ENCODE results near the gene DNAH10. TPM values are rescaled to one million over a fixed set of nuclear protein-coding genes. Genes with fewer than 3 reads are reported as not detected.

Gene DNAH10
- total RNA-seq (ENCODE audit: unreplicated experiment): 0.66 TPM
- long read RNA-seq: 0 reads

GRCh38 chr12:123761841-123762714 is at the start of gene DNAH10:
TSS of gene DNAH10 (plus strand) at chr12:123762301. CDS start at chr12:123762337, 36 bp downstream.
- DNase-seq: peak; percentile 86
- H3K27ac Mint-ChIP-seq (ENCODE audit: unreplicated experiment): no peak within 1 kb of the TSS

GRCh38 chr12:123712780-123713319 is 49.3 kb upstream of the DNAH10 start:
- Mint-ChIP-seq H3K27ac (ENCODE audit: unreplicated experiment) (peak overlapping the region; percentile 83), H3K4me1 (ENCODE audit: low read depth, unreplicated experiment) (peaks cover 6% of the 10 kb centered on the region), H3K36me3 (ENCODE audit: unreplicated experiment) (no peaks in the 10 kb centered on the region), H3K27me3 (ENCODE audit: unreplicated experiment) (peaks cover 5% of the 10 kb centered on the region), H3K9me3 (ENCODE audit: unreplicated experiment) (peaks cover 3% of the 10 kb centered on the region), H3K4me3 (ENCODE audit: unreplicated experiment) (peak overlapping the region; percentile 97)
- DNase-seq: peak; percentile 36
- no peak for TF ChIP-seq CTCF (IDR thresholded peaks at IDR 0.05; ENCODE audit: partially characterized antibody, unreplicated experiment)

More at GRCh38 chr12:123761841-123762714, at the start of gene DNAH10:
- TF ChIP-seq CTCF (IDR thresholded peaks at IDR 0.05; ENCODE audit: partially characterized antibody, unreplicated experiment): peak; percentile 52
- Mint-ChIP-seq H3K36me3 (ENCODE audit: unreplicated experiment) (no peaks in the 10 kb centered on the region), H3K4me3 (ENCODE audit: unreplicated experiment) (peak within 1 kb of the TSS; percentile 87), H3K9me3 (ENCODE audit: unreplicated experiment) (peaks cover 2% of the 10 kb centered on the region), H3K27me3 (ENCODE audit: unreplicated experiment) (no peaks in the 10 kb centered on the region), H3K4me1 (ENCODE audit: low read depth, unreplicated experiment) (no peaks in the 10 kb centered on the region)

- Mint-ChIP-seq H3K9me3 (ENCODE audit: unreplicated experiment) (peaks cover 3% of the 10 kb centered on the region), H3K36me3 (ENCODE audit: unreplicated experiment) (no peaks in the 10 kb centered on the region), H3K27me3 (ENCODE audit: unreplicated experiment) (peaks cover 5% of the 10 kb centered on the region), H3K4me1 (ENCODE audit: low read depth, unreplicated experiment) (peaks cover 6% of the 10 kb centered on the region), H3K4me3 (ENCODE audit: unreplicated experiment) (peak overlapping the region; percentile 97), H3K27ac (ENCODE audit: unreplicated experiment) (peak overlapping the region; percentile 83)
- DNase-seq: no peak
- no peak for TF ChIP-seq CTCF (IDR thresholded peaks at IDR 0.05; ENCODE audit: partially characterized antibody, unreplicated experiment)
Observed at GRCh38 chr12:123713398-123713797, 48.7 kb upstream of the DNAH10 start.

- no peak for TF ChIP-seq CTCF (IDR thresholded peaks at IDR 0.05; ENCODE audit: partially characterized antibody, unreplicated experiment)
- Mint-ChIP-seq H3K4me3 (ENCODE audit: unreplicated experiment) (peak overlapping the region; percentile 97), H3K27ac (ENCODE audit: unreplicated experiment) (no peak overlapping the region), H3K36me3 (ENCODE audit: unreplicated experiment) (no peaks in the 10 kb centered on the region), H3K4me1 (ENCODE audit: low read depth, unreplicated experiment) (peaks cover 6% of the 10 kb centered on the region), H3K9me3 (ENCODE audit: unreplicated experiment) (peaks cover 3% of the 10 kb centered on the region), H3K27me3 (ENCODE audit: unreplicated experiment) (peaks cover 5% of the 10 kb centered on the region)
- DNase-seq: no peak
Observed at GRCh38 chr12:123713823-123714585, 48.1 kb upstream of the DNAH10 start.
